Measurements from ENCODE around the gene CNTN2.

- TF ChIP-seq MAX (CRISPR knock-in tag; IDR thresholded peaks at IDR 0.05) (no peak), CTCF (IDR thresholded peaks at IDR 0.05) (peak; percentile 84), NR1H2 (CRISPR knock-in tag; IDR thresholded peaks at IDR 0.05) (no peak), E2F4 (CRISPR knock-in tag; IDR thresholded peaks at IDR 0.05; ENCODE audit: borderline replicate concordance, low read depth) (no peak), PREB (CRISPR knock-in tag; IDR thresholded peaks at IDR 0.05; ENCODE audit: borderline replicate concordance) (no peak), MLX (CRISPR knock-in tag; IDR thresholded peaks at IDR 0.05) (no peak), FOXK1 (CRISPR knock-in tag; IDR thresholded peaks at IDR 0.05) (no peak), TP53 (CRISPR knock-in tag; IDR thresholded peaks at IDR 0.05) (no peak), ZNF396 (CRISPR knock-in tag; IDR thresholded peaks at IDR 0.05; ENCODE audit: borderline replicate concordance) (no peak), ATF3 (CRISPR knock-in tag; conservative IDR thresholded peaks at IDR 0.05) (no peak), EMX1 (CRISPR knock-in tag; IDR thresholded peaks at IDR 0.05) (no peak), USF2 (CRISPR knock-in tag; IDR thresholded peaks at IDR 0.05) (no peak)
Observed at GRCh38 chr1:205061665-205062069, 18.7 kb downstream of the CNTN2 start.
